Activated CD8-positive, alpha-beta memory T cell treated with anti-CD3 and anti-CD28 coated beads, Interleukin-2, amount 50 U/mL, for 1 hour (primary cell): ENCODE measurements around the gene THAP12.
"Not testable (repeated sequence)": the region's sequence is repeated elsewhere in the genome, so short reads cannot be mapped to it uniquely, and the experiment has no call there.

Source experiments
- DNase-seq: peaks from one replicate; pipeline ENCODE4 v3.0.0-alpha.2; 2020; ENCODE audit errors: extremely low read depth

THAP12 gene

DNA sequence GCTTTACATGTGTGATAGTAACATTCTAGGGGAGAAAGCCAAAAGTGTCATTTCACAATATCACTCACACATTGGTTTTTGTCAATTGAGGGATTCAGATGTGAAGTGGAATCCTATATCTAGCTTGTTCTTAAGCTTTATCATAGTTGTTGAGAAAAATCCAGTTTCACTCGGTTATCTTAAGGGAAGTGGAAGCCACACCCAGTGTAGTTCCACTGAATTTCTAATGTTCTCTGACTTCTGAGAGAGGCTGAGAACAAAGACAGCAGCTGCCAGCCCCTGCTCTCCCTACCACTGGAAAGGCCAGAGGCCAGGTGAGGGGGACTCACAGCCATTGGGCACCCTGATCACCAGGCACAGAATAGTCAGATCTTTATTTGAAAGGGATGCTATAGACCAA lies 53.7 kb downstream of the THAP12 start:
- DNase-seq: no peak

DNA sequence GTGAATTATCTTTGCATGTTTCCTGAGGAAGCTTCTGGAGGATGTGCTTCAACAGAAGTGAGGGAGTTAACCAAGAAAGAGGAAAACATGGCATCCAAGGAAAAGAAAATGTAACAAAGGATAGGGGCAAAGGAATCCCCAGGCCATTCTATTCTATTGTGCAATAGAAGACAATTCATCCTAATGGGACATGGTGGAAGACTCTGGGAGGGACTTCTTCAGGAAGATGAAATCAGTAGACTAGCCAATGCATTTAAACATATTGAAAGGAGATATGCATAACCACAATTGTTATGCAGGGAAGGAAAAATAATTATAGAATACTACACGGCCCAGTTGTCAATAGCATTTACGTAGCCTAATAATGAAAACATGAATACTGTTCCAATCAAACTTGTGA lies 55.7 kb downstream of the THAP12 start:
- DNase-seq: no peak

DNA sequence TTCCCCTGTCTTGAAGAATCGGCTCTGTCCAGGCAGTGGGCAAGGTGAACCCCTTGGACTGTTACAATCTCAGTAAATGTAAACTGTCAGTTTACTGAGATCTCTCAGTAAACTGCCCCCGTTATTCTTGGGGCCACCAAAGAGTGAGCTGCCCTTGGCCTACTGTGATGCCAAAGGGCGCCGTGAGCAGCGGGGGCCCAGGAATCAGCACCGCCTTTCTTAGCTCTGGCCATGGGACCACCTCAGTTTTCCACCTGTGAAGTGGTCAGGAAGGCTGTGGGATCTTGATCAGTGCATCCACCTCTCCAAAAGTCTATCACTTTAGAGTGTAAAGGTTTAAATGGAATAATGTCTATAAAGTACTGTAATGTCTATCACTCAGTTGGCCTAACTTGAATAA lies 57.1 kb downstream of the THAP12 start:
- DNase-seq: no peak

DNA sequence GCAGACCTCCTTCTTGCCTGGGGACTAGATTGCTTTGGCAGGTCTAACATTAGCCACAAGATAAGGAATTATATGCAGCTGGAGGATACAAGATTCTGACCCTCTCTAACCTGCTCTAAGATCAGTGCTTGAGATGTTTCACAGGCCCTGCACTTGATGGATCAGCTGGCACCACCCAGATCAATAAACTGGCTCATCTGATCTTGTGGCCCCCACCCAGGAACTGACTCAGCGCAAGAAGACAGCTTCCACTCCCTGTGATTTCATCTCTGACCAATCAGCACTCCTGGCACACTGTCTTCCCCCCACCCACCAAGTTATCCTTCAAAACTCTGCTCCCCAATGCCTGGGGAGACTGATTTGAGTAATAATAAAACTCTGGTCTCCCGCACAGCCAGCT lies 57.6 kb downstream of the THAP12 start:
- DNase-seq: not testable (repeated sequence)

DNA sequence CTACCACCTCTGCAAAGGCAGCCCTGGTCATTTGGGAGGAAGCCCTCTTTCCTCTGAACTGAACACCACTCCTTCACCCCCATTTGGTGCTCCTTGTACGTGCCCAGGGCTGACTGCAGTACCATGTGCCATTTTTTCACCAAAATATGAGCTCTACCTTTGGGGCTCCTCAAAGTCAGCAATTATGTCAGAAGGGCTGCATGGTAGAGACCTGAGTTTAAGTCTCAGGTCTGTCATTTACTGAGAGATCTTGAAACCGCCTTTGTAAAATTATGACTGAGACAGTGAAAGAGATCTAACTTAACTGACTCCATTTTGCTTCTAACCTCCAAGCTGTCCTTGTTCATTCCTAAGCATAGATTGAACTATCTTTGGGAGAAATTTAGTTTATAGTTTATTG lies 58.0 kb downstream of the THAP12 start:
- DNase-seq: no peak

DNA sequence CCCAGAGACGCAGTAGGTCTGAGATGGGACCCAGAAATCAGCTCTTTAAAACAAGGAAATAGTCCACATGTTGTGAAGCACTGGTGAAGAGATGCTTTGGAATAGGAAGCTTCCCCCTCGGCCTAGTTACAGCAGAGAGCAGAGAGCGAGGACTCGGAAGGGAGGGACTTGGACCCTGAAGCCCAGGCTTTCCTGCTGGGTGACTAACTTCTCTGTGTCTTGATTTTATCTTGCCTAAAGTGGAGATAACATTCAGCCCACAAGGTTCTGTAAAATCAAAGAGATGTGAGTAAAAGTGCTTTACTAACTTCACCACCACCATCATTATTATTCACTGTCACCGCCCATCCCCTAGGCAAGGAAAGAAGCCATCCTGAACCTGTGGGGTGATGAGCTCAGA lies 58.4 kb downstream of the THAP12 start:
- no peak for DNase-seq

DNA sequence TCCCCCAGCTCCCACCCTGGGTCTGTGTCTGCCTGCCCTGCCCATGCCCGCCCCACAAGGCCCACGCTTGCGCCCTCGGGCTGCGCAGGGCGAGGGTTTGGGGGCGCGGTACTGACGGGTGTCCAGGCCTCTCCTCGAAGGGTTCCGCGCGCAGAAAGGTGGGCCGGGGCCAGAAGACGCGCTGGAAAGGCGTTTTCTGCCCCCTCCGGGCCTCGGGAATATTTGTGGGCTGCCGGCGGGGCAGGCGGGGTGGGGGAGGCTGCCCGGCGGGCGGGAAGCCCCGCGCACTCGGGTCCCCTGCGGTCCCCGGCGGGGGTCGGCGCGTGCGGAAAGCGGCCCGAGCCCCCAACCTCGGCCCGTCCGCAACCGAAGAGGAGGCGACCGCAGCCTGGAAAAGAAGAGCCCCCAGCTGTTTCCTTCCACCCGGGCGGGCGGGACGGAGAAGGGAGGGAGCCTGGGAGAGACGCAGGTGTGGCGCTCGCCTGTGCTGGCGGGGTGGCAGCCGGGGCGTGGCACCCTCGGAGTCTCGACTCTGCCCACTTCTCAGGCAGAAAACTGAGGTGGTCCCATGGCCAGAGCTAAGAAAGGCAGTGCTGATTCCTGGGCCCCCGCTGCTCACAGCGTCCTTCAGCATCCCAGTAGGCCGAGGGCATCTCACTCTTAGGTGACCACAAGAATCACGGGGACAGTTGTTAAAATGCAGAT lies 59.0 kb downstream of the THAP12 start:
- no peak for DNase-seq

DNA sequence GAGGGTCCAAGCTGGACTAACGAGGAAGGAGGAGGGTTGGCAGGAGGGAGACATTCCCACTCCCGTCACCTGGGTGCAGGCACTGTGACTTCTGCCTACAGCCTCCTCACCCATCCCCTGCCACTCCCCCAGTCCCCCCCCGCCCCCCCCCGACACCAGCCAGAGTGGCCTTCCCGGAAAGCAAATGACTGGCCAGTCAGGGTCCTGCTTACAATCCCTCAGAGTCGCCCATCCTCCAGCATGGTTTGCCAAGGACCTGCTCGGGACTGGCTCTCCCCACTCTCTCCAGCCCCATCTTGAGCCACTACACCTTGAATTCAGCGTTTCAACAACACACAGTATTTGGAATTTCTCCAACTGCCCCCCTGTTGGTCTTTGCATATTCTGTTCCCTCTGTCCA lies 59.6 kb downstream of the THAP12 start:
- no peak for DNase-seq

DNA sequence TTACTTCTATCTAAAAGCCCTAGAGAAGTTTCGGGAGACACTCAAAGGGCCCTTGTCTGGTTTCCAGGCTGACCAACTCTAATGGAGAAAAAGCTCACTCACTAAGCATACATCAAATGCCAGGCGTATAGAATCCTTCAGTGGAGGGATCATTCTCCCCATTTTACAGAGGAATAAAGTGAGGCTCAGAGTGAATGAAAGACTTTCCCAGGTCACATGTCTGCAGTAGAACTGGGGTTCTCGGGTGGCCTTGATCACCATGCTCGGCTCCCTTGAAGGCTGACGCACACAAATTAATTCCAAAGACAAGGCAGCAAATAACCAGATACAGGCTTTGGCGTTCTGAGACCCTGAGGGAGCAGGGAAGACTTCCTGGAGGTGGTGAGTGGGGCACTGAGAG lies 60.0 kb downstream of the THAP12 start:
- DNase-seq: no peak

DNA sequence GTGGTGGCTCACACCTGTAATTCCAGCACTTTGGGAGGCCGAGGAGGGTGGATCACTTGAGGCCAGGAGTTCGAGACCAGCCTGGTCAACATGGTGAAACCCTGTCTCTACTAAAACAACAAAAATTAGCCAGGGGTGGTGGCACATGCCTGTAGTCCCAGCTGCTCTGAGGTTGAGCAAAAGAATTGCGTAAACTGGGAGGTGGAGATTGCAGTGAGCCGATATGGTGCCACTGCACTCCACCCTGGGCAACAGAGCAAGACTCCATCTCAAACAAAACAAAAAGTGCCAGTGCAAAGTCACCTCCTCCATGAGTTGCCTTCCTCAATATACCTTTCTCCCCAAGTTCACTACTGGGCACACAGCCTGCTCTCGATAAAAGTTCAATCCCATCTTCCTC lies 61.1 kb downstream of the THAP12 start:
- not testable (repeated sequence) for DNase-seq

DNA sequence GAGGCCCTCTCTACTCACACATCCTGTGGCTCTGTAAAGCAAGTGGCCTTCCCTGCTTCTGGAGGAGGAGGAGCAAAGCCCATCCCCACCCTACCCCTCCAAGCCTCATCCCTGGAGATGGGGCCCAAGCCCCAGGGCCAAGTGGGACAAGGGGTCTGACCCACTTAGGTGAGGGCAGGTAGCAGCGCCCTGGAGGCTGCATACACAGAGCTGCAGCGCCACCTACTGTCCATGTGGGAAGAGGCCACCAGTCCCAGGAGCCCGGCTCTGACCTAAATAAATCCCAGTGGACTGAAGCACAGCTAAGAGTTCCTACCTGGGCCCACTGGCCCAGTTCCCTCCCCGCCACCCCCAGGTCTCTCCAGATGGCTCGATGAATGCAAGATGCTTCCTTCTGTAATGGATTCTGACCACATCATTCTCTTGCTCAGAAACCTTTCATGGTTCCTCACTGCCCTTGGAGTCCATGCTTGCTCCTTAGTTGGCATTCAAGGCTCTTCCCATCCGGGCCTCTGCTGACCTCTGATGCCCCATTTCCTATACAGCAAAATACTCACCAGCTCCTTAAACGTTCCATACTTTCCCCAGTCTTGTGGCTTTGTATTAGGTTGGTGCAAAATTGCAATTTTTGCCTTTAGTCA lies 62.1 kb downstream of the THAP12 start:
- DNase-seq: peak; percentile 74

DNA sequence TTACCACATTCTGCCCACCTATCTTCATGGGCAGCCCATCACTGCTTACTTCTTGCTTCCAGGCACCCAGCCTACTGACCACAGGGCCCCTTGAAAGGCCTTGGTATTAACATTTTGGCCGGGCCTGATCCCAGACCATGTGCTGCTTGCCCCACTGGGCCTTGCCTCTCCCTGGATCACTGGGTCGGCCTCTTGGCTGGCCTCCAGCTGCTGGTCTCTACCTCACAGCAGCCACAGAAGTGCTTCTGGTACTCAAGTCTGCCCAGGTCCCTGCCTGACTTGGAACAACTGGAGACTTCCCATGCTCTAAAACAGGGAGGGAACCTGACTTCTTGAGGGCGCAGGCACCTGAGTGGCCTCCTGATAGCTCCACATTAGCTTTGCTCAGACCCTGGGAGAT lies 63.6 kb downstream of the THAP12 start:
- no peak for DNase-seq

DNA sequence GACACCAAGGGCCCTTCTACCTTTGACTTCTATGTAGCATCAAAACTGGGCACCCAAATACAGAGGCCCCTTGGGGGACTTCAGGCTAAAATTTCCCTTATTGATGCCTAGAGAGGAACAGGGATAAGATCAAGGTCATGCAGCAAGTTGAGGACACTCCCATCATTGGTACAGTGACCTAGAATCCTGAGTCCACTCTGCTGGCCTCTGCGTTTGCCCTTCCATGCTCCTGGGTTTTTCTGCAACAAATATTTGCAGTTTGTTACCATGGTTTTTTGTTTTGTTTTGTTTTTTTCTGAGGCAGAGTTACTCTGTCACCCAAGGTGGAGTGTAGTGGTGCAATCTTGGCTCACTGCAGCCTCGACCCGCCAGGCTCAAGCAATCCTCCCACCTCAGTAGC lies 64.2 kb downstream of the THAP12 start:
- no peak for DNase-seq

DNA sequence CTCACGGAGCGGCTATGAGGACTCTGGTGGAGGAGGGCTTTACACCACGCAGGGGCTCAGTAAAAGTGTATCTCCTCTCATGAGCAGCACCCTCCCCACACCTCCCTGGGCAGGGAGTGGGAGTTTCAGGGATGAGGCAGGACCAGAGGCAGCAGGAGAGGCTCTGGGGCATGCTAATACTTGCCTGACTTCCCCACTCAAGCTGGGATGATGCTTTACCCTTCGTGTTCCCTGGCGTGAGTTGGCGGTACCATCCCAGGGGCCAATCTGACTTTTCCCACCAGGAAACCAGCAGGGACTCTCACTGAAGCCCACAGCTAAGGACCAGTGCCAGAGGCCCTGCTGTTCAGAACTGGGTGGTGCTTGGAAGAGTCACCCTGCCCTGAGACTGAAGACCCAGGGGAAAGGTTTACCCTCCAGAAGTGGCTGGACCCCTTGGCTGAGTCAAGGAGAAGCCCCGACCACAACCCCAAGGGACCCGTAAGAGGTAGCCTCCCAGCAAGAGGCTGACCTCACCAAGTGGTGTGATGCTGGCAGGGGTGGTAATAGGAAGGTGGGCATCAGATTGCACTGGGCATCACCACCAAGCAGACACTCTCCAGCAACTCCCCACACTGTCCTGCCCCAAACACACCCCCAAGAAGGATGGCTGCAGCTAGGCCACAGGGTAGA lies 65.6 kb downstream of the THAP12 start:
- DNase-seq: no peak

DNA sequence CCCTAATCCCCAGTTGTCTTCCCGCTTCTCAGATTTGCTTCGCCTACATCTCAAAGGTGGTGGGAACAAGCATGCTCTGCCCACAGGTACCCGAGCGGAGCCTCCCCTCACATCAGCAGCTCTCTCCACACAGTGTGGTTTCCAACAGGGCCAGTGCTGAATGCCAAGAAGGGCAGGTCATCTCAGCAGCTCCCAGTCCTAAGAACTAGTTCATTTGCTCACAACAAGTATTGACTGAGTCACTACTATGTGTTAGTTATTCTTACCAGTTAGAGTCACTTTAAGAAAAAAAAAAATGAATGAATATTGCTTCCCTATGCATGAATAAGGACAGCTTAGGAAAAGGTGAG lies 66.2 kb downstream of the THAP12 start:
- no peak for DNase-seq

DNA sequence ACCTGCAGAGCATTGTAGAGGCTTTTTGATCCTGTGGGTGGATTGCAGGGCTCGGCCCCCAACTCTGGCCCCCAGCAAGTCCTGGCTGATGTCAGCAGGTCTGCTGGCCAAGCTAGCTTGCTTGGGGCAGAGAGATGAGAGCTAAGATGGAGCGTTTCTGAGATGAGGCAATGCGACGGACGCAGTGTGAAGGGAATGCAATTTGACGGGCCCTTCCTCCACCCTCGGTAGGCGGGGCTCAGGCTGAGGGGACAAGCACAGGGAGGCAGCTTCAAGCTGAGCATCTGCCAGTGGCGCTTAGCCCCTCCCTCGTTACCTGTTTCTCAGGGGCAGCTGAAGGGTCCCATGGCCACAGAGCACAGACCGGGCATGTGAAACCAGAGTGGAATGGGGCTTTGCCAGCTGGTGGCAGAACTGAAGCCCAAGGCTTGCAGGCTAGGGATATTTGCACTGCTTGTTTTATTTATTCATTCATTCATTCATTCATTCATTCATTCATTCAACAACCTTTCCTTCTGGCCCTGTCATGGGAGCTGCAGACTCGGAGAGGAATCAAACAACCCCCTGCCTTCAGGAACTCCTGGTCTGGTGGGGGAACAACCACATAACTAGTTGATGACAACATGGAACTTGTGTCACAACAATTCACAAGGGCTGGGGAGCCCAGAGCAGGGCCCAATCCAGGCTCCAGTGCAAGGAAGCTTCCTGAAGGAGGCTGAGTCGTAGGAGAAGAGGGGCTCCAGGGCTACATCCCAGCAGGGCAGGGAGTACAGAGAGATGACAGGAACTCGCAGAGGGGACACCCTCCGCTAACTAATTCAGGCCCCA lies 66.8 kb downstream of the THAP12 start:
- DNase-seq: no peak

DNA sequence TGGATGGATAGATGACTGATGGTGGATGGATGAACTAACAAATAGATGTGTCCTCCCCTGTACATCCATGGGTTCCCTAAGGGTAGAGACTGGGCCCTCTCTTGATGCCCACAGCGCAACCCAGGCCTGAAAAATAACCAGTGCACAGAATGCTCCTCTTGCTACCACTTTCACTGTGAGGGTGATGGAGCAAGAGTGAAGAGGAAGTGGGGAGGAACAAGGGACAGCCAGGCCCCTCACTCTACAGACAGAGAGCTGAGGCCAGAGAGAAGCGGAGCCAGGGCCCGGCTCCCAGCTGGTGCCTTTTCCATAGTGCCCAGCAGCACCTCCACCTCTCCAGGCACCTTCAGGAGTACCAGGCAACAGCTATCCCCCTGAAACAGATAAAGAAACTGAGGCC lies 67.7 kb downstream of the THAP12 start:
- DNase-seq: no peak

DNA sequence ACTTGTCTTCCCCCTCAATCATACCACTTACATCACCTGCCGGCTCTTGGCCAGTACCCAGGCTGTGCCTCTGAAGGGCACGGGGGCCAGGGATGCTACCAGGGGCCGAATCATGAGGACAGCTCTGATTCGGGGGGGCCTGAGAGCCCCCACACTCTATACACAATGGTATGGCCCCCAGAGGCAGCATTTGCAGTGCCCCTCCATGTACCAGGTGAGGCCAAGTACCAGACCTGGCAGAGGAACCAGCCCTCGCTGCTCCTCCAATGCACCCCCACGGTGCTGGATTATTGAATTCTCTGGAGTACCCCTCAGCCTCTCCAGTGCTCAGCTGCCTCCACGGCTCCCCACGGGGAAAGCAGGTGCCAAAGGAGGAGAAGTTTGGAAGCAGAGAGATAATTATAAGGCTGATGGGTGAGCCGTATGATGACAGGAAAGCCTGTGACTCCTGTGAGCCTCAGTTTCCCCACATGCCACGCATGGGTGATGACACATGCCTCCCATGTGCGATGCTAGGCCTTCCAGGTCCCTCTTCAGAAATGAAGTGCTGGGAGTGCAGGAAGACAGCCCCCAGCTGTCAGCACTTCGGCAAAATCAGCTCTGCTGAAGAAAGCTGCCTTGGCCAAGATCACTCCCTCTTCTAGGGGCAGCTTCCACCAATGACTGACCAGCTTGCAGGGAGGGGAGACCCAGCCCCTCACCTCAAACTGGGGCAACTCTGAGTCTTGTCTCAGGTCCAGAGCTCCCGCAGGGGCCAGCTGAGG lies 69.9 kb downstream of the THAP12 start:
- no peak for DNase-seq

DNA sequence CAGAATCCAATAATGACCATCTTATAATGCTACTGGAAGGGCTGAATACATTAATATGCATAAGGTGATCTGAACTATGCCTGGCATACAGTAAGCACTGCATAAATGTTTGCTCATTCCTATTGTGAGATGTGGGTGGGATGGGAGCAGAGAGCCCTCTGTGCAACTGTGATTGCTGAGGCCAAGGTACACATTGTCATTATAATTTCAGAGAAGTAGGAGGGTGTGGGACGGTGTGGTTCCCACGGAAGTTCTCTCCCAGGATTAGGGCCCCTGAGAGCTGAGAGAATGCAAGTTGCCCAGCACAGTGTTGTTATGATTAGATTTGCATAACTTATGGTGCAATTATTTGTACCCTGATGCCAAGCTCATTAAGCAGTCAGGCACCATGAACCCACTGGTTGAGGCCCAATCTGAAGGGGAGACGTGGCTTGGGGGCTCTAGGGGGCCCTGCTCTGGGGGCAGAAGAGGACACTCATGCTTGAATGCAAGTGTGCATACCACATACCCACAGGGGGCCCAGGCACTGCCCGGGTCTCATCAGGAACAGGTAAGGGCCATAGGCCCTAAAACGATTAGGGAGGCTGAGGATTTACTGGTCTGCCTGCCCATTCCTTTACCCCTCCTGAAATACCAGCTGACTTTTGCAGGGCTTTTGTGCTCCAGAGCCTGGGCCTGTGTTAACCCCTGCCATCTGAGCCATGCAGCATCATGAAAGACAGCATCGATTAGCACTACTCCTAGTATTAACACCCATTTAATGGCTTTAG lies 72.8 kb downstream of the THAP12 start:
- DNase-seq: no peak

DNA sequence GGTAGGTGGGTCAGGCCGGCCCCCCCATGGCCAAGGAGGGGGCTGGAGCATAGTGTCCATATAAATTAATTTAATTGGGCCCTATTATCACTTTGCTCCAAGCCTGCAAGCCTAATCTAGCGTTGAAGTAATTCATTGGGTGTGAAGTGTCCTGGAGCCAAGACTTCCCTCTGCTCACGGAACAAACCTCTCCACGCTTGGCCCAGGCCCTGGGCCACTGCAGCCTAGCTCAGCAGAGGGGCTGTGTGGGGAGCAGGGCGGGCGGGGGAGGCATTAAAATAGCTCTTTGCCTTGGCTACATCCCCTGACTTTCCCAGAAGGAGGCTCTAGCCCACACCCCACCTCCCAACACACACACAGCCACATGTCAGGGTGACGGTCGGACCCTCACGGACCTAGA lies 73.5 kb downstream of the THAP12 start:
- no peak for DNase-seq

DNA sequence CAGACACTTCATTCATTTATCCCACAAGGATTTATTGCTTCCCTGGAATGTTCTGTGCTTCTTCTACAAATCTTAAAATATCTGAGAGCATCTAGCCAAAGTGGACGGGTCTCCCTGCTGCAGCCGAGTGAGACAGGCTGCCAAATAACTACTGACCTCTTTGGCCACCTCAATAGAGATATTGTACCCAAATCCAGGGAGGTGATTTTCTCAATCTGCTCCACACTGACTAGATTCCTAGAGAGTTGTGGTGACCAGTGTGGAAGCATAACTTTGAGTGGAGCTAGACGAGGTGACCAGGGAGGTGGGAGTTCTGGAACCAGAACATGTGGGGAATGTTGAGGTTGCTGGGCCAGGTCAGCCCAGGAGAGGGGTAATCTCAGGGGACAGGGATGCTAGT lies 77.5 kb downstream of the THAP12 start:
- DNase-seq: no peak
